Measurements from ENCODE around the gene STYXL1.

DNA sequence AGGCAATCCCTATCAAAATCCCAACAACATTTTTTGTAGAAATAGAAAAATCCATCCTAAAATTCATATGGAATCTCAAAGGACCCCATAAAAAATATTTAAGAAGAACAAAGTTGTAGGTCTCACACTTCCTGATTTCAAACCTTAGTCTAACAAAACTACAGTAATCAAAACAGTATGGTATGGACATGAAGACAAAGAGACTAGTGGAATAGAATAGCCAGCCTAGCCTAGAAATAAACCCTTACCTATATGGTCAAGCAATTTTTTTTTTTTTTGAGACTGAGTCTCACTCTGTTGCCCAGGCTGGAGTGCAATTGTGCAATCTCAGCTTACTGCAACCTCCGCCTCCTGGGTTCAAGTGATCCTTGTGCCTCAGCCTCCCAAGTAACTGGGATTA is 49.8 kb downstream of the STYXL1 start:
- TF ChIP-seq EZH2 (IDR thresholded peaks at IDR 0.05; ENCODE audit: low read length, unreplicated experiment) (no peak), EZH2phosphoT487 (IDR thresholded peaks at IDR 0.05; ENCODE audit: borderline replicate concordance, low read length) (no peak)
- TF ChIP-seq, protein P1, sequence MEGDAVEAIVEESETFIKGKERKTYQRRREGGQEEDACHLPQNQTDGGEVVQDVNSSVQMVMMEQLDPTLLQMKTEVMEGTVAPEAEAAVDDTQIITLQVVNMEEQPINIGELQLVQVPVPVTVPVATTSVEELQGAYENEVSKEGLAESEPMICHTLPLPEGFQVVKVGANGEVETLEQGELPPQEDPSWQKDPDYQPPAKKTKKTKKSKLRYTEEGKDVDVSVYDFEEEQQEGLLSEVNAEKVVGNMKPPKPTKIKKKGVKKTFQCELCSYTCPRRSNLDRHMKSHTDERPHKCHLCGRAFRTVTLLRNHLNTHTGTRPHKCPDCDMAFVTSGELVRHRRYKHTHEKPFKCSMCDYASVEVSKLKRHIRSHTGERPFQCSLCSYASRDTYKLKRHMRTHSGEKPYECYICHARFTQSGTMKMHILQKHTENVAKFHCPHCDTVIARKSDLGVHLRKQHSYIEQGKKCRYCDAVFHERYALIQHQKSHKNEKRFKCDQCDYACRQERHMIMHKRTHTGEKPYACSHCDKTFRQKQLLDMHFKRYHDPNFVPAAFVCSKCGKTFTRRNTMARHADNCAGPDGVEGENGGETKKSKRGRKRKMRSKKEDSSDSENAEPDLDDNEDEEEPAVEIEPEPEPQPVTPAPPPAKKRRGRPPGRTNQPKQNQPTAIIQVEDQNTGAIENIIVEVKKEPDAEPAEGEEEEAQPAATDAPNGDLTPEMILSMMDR (conservative IDR thresholded peaks at IDR 0.05; ENCODE audit: low read depth, low read length) = no peak

Data from PC-3 (cell line).